HL-60 (cell line): Measurements from ENCODE around the gene CREBBP.

Source experiments
- DNase-seq, 2 experiments: peaks; one replicate each; pipeline ENCODE4 v3.0.0-alpha.2; 2010 to 2020; ENCODE audit warnings: low read depth in 1 of 2, low spot score in 1 of 2
- H3K27ac ChIP-seq: fragments of 250-450 bp; sonication (Bioruptor Pico); replicated peaks from 2 replicates; pipeline ENCODE4 v1.5.1; 2020; ENCODE audit warnings: mild to moderate bottlenecking, moderate library complexity
- H3K27me3 ChIP-seq: fragments of 250-450 bp; sonication (Bioruptor Pico); 2 replicates; pipeline ENCODE4 v1.5.1; 2021; ENCODE audit warnings: mild to moderate bottlenecking, moderate library complexity; ENCODE audit not compliant: insufficient read depth, poor library complexity, severe bottlenecking
- H3K4me3 ChIP-seq: replicated peaks from 2 replicates; pipeline ENCODE4 v1.5.1; 2011; ENCODE audit warnings: mild to moderate bottlenecking, control low read depth, low read length; ENCODE audit not compliant: insufficient read depth
- CTCF ChIP-seq: IDR thresholded peaks from one replicate; pipeline ENCODE4 v1.5.1; 2011; ENCODE audit warnings: low read length, control low read depth, inconsistent platforms; ENCODE audit not compliant: insufficient read depth
- GABPA ChIP-seq: IDR thresholded peaks from 2 replicates; pipeline ENCODE4 v1.6.1; 2012; ENCODE audit warnings: low read depth
- POLR2AphosphoS5 ChIP-seq: IDR thresholded peaks from 2 replicates; pipeline ENCODE4 v1.6.1; 2012; ENCODE audit warnings: low read depth
- REST ChIP-seq: IDR thresholded peaks from 2 replicates; pipeline ENCODE4 v1.6.1; 2012; ENCODE audit warnings: low read depth; ENCODE audit not compliant: insufficient replicate concordance
- SPI1 ChIP-seq: IDR thresholded peaks from 2 replicates; pipeline ENCODE4 v1.6.1; 2012; ENCODE audit warnings: low read depth, mild to moderate bottlenecking, borderline replicate concordance

The CREBBP gene

GRCh38 chr16:3868556-3868955 lies 12.0 kb downstream of the CREBBP start:
- Histone ChIP-seq H3K4me3 (no peak overlapping the region), H3K27me3 (no peaks in the 10 kb centered on the region), H3K27ac (no peak overlapping the region)
- no peak for DNase-seq
- TF ChIP-seq REST, result no peak
- no peak for TF ChIP-seq GABPA

DNA sequence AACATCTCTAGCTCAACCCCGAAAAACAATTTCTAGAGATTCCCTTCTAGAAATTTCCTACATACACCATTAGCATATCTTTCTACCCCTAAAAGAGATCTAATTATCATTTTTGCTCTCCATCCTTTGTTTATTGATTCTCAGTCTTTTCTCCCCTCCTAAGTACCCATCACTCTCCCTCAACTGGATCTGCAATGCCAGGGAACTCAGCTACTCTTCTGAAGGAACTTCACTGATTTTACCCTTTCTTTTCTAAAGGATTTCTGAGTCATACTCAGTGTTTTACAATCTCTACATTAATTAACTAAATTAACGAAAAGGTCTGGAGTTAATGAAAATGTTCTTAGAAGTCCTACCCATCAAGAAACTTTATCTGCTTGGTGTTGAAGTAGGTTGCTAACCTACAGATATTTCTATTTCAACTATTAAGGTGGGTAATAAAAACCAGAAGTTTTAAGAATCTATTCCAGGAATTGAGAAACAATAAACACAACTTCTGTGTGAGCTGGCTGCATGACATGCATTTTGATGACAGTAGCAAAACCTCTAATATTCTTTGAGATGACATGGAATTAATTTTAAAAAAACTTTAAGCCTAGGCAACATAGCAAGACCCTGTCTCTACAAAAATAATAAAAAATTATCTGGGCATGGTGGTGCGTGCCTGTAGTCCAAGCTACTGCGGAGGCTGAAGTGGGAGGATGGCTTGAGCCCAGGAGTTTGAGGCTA lies 13.6 kb downstream of the CREBBP start:
- no peak for TF ChIP-seq SPI1
- TF ChIP-seq GABPA, result no peak
- TF ChIP-seq REST, result no peak
- no peak for TF ChIP-seq CTCF
- no peak for TF ChIP-seq POLR2AphosphoS5

GRCh38 chr16:3865241-3865640 lies 15.3 kb downstream of the CREBBP start:
- Histone ChIP-seq H3K27ac (no peak overlapping the region), H3K4me3 (no peak overlapping the region), H3K27me3 (no peaks in the 10 kb centered on the region)
- no peak for DNase-seq
- TF ChIP-seq POLR2AphosphoS5, result no peak
- TF ChIP-seq SPI1, result no peak
- no peak for TF ChIP-seq GABPA

More for the DNA sequence above, 13.6 kb downstream of the CREBBP start:
- Histone ChIP-seq H3K27me3 (no peaks in the 10 kb centered on the region), H3K4me3 (no peak overlapping the region), H3K27ac (no peak overlapping the region)
- DNase-seq, result no peak

DNA sequence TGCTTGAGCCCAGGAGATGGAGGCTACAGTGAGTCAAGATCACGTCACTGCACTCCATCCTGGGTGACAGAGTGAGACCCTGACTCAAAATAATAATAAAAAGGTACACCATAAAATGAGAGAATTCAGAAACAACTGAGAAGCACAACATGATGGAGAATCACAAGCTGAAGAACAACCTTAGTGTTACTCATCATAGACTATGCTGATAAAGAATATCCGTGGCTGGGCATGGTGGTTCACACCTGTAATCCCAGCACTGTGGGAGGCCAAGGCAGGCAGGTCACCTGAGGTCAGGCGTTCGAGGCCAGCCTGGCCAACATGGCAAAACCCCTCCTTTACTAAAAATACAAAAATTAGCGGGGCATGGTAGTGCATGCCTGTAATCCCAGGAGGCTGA lies 16.0 kb downstream of the CREBBP start:
- no peak overlapping the region for H3K27ac ChIP-seq
- H3K27me3 ChIP-seq, result no peaks in the 10 kb centered on the region
- no peak overlapping the region for H3K4me3 ChIP-seq
- TF ChIP-seq SPI1 (no peak), GABPA (no peak), REST (no peak), POLR2AphosphoS5 (no peak), CTCF (no peak)
- DNase-seq, result no peak
